GM21526 (cell line): ENCODE data around the gene CORO2B.

Source experiments
- ATAC-seq: cut with Tn5 transposase; IDR thresholded peaks from one replicate; pipeline ENCODE4 v1.9.1; 2021; ENCODE audit warnings: moderate library complexity; ENCODE audit not compliant: unreplicated experiment, low FRiP score

The CORO2B gene

DNA sequence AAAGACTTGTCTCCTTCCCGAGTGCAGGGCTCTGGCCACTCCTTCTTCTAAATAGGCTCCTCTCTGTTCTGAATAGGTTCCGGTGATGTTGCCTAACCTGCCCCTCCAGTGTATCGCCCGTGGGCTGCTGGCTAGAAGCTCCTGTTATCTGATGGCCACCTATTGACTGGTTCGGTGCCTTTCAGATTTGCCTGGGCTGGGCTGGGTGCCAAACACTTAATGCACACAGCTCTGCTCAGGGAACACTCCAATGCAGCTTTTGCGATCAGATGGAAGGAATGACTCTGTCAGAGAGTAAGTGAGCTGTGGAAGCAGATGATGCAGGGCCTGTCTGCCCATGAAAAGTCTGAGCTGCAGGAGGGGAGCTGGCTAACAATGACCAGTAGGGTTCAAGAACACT, 112.9 kb downstream of the CORO2B start:
- no peak for ATAC-seq

DNA sequence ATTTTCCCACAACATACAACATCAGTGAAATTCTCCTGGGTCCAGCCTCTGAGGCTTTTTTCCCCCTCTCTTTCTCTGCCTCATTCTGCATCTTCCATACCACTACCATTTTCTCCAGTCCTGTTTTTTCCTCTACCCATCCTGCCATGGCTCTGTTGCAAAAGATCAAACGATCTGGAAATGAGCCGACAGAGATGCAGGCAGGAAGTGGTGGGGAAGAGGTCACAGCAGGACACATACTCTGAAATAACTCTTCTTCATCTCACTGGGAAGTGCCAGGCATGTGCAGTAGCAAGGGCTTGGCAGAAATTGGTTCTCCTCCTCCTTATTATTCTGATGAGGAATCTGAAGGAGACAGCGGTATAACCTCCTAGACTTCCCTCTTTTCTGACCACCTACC, 114.3 kb downstream of the CORO2B start:
- ATAC-seq, result no peak

DNA sequence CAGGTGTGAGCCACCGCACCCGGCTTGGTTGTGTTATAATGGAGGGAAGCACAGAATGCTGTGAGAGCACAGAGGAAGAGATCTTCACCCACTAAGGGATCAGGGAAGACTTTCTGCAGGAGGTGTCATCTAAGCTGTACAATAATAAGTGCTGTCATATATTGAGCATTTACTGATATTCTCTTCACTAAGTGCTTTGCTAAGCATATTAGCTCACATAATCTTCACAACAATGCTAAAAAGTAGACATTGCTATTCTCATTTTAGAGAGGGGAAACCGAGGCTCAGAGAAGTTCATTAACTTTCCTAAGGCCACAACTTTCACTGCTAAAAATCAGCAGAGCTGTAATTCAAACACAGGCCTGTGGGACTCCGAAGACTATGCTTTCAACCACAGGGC, 115.3 kb downstream of the CORO2B start:
- ATAC-seq, result no peak

DNA sequence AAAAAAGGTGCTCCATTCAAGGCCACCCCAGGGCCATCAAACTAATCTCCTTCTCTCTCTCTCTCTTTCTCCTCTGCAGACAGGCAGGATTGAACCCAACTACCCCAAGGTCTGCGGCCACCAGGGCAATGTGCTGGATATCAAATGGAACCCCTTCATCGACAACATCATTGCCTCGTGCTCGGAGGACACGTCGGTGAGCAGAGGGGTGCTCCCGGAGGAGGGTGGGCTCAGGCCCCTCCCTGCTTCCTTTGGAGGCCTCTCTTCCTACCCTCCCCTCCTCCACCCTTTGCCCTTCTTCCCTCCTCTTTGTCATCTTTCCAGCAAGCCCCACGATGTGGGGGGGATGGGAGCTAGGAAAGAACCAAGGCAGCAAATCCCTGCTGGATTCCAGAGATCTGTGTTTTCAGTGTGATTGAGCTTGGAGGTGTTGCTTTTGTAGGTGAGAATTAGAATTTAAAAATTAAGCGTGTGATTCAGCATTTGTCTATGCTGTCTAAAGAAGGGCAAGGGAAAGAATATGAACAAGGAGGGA, 116.3 kb downstream of the CORO2B start:
- ATAC-seq, result no peak

DNA sequence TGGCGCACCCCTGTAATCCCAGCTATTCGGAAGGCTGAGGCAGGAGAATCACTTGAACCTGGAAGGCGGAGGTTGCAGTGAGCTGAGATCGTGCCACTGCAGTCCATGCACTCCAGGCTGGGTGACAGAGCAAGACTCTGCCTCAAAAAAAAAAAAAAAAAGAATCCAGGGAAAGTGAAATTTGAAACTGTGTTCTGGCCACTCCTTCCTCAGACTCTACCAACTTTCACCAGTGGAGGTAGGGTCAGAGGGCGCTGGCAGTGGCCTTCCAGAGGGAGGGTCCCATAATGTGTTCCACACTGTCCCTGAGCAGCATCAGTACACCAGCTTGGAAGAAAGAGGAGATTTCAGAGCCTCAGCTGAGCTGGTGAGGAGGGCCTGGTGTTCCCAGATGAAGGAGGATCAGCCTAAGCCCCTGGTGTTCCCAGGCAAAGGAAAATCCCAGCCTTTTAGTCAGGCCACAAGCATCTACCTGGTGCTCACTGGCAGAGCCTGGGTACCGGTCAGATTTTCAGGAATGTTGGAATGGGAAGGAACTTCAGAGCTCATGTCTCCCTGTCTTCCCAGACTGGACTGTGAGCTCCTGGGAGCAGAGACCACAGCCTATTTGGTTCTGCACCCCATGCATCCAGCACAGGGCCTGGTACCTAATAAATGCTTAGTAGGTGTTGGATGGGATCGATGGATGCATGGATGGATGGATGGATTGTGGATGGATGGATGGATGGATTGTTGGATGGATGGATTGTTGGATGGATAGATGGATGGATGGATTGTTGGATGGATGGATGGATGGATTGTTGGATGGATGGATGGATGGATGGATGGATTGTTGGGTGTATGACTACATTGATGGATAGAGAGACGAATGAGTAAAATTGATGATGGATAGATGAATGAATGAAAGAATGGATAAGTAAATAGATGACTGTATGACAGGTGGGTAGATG, 117.9 kb downstream of the CORO2B start:
- no peak for ATAC-seq

DNA sequence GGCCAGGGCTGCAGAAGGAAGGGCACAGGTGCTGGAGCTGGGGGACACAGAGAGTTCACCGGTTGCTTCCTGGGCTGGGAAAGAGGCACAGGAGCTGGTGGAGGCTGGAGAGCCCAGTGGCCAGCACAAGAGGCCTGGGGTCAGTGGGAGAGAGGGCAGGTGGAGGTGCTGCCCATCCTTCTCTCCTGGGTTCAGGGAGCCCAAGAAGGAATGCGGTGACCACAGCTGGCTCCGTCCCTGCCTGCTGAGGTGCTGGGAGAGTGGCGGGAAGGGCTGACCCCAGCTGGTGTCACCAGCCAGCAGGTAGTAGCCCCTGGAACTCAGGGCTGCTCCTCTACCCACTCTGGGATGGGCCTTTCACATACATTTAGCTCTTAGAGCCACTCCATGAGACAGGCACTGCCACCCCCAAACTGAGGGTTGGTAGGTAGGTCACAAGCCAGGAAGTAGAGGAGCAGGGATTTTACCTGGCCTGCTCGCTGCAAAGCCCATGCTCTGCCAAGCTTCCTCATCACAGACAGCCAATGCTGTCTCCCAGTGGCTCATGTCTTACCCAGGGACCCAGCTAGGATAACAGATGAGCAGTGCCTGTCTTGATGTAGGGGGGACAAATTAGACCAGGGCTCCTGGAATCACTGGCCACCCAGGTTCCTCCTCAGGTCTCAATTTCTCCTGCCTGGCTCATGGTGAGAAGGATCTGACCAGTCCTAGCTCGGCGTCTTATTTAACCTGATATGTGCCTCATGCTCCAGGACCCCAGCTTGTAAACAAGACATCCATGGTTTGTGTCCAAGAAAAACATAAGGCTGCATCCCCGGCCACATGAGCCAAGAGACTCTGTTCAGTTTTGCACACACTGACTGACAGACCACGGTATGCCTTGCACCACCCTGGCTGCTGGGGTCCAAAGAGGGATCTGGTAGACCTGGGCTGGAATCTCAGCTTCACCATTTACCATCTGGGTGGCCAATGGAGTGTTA, 119.2 kb downstream of the CORO2B start:
- ATAC-seq, result no peak

DNA sequence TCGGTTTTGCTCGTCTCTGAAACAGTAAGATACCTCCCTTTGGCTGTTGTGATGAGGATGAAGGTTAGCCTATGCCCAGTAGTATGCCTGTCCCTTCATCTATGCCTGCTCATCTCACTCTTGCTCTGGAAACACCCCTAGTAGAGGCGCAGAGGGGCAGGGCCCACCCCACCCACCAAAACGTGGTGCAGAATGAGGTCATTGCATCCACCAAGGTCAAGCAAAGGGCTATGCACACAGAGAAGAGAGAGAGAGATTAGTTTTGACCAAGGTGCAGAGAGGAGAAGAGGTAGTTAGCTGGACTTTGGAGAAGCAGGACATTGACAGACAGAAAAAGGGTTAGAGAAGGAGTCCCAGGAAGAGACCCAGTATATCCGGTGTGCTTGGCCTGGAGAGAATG, 119.9 kb downstream of the CORO2B start:
- ATAC-seq, result no peak

DNA sequence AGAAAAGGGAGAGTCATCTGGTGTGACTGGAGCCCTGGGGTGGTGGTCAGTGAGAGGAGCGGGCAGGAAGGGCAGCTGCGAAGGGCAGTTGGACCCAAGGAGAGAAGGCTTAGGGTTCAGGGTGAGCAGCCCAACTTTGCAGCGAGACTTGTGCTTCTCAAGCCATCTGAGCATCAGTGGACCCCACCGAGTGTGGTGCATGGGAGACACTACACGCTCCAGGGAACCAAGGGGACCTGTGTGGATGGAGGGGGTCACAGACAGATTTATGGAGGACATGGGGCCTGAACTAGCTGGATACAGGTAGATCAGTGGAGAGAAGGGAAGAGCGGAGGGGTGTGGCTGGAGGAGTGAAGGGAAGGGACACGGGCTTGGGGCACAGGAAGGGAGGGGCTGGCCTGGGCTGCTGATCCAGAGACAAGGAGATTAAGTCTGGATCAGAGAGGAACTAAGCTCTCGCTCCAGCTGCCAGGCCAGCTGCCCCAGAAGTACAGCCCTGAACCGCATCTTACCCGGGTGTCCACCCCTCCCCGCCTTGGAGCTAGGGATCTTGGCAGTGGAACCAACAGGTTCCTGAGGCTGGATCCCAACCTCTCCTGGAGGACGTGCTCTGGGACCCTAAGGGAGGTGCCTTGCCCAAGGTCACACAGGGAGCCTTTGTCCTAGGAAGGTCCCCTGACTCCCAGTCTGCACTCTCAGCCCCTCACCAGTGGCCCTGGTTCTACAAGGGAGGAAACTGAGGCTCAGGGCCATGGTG, 120.5 kb downstream of the CORO2B start:
- ATAC-seq, result no peak

DNA sequence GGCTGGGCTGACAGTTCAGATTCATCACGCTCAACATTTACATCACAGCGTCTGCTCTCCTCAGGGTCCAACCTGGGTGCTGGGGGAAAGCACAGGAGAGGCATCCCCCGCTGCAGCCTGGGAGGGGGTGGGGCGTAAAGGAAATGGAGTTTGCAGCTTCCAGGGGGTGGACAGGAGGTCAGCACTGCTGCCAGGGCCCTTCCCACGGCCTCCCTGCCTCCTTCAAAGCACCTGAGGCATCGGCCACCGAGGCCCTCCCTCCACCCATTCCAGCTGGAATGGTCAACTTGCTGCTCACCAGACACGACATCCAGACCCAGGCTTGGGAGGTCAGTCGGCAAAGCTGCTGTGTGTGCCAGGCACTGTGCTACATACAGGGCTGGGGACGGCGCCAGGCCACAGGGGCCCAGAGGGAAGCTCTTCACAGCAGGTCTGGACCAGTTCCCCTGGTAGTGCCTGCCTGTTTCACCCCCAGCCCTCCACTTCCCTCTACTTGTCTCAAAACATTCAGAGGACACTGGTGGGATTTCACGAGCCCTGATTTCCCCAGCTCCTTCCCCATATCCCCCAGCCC, 121.2 kb downstream of the CORO2B start:
- ATAC-seq, result no peak

DNA sequence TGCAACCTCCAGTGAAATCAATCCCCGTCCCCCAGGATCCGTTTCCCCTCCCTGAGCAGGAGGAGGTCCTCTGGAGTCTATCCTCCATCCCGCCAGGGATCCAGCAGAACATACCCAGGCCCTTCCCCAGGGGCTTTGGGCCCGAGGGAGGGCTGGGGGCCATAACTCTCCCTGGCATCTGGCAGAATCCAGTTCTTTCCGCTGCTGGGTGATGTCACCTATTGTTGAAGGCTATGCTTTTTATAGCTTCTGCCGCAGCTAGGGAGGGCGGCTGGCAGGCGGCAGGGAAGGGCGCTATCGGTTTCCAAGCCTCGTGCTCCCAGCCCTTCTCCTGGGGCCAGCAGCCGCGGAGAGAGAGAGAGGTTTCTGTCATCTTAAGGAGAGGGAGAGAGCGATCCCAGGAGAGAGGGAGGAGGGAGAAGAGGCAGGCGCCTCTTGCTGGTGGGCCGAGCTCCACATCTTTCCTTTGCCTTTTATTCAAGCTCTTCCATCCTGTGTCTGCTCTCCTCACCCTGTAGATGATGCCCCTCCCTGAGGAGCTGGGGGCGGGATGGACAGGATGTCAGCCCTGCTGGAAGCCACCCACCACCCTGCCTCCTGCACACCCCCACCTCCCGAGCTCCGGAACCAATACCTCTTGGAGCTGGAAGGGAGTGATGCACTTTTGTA, 121.8 kb downstream of the CORO2B start:
- ATAC-seq, result no peak

DNA sequence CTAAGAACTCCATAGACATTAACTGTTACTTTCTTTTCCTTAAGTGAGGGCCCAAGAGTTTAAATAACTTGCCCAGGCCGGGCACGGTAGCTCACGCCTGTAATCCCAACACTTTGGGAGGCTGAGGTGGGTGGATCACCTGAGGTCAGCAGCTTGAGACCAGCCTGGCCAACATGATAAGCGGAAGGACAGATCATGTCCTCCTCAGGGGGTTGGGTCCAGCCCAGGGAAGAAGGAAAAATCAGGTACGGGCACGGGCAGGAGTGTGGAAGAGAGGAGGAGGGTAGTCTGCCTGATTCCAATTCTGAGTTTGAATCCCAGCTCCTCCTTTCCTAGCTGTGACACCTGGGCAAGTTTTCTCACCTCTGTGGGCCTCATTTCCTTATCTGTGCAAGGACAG, 123.1 kb downstream of the CORO2B start:
- no peak for ATAC-seq

DNA sequence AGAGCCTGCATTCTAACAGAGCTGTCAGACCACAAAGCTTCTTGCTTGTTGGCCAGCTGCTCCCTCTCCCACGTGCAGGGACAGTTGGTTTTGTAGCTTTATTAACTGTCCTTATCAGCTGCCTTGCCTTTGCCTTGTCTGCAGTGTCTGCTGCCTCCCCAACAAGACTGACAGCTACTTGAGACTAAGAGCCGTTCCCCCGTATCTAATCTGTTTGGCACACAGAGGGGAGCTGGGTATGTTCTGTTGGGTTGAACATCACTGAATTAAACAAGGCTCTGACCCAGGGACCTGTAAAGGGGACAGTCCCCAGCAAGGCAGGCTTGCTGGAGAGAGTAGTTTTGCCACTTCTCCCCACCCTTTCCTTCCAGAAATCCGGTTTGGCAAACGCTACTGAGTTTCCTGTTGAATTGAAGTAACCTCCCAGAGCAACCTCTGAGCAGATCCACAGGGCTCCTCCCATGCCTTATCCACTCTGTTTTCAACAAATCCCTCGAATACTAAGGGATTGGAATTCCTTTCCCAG, 125.8 kb downstream of the CORO2B start:
- ATAC-seq, result no peak

DNA sequence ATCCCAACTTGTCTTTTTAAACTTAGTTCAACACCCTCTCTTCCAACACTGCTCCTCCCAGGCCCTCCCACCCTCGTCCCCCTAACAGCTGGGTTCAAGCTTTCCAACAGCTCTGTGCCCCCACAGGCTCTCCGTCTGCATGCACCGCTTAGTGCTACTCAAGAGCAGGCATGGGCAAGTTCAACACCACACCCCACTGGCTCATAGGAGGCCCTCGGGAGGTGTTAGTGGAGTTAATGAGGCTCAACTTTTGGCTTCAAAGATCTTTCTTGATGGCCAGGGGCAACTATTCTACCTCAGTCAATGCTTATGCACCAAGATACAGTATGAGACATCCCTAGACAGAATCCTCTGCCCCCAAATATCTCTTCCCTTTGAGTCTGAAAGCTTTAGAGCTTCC, 127.5 kb downstream of the CORO2B start:
- ATAC-seq, result no peak

DNA sequence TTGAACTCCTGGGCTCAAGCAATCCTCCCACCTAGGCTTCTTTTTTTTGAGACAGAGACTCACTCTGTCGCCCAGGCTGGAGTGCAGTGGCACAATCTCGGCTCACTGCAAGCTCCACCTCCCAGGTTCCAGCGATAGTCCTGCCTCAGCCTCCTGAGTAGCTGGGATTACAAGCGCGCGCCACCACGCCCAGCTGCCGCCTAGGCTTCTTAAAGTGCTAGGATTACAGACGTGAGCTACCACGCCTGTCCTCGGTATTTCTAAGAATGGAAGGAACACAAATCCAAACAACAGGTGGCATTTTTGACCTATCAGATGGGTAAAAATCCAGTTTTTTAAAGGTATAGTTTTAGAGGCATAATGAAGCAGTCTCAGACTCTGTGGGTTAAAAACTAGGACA, 128.1 kb downstream of the CORO2B start:
- ATAC-seq, result no peak

DNA sequence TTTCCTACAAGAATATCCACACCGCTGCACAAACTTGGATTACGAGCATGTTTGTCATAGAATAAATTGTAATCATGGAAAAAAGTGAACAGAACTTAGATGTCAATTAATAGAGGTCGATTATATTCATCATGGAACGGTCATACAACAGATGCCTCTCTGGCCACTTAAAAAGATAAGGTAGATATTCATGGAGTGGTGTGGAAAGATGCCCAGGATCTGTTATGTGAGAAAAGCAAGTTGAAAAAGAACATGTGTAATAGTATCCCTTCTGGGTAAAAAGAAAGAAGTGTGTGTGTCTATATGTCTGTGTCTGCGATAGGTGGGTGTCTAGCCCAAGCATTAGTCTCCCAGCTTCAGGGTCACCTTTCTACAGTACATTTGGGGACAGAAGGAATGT, 128.6 kb downstream of the CORO2B start:
- no peak for ATAC-seq

DNA sequence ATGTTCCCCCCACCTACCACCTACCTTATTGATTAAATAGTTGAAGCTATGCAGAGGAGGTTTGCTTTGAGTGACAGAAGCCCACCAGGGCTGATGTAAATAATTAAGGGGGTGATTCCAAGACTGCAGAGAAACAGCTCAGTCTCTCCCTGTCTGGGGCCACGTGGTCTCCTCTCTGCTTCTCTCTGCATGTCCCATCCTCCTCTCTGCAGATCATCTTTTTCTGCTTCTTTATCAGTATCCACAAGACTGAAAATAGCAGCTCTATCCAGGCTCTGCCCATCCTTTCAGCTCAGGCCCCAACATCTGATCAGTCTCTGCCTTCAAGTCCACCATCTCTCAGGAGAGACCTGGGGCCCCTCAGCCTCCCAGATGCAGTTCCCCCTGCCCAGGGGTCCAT, 131.1 kb downstream of the CORO2B start:
- ATAC-seq, result no peak

DNA sequence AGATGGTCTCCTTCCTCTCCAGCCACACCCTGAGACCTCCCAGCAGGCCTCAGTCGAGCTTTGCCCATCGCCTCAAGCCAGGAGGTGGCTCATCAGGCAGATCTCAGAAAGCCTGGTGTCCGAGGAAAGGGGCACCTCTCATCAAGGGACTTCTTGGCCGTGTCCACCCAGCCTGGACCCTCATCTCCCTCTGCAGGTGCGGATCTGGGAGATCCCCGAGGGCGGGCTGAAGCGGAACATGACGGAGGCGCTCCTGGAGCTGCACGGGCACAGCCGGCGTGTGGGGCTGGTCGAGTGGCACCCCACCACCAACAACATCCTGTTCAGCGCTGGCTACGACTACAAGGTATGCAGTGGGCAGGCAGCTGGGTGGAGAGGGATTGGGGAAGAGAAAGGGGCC, 131.7 kb downstream of the CORO2B start:
- no peak for ATAC-seq

DNA sequence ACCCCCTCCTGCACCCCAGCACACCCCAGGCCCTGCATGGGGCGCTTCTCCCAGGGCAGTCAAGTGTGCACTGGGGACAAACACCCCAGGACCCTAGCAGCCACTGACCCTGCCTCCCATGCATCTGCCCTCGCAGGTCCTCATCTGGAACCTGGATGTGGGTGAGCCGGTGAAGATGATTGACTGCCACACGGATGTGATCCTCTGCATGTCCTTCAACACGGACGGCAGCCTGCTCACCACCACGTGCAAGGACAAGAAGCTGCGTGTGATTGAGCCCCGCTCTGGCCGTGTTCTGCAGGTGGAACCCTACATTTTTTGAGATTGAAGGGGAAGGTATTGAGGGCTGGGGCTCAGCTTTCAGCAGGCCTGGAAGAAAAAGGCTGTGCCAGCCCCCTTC, 132.6 kb downstream of the CORO2B start:
- ATAC-seq, result no peak

DNA sequence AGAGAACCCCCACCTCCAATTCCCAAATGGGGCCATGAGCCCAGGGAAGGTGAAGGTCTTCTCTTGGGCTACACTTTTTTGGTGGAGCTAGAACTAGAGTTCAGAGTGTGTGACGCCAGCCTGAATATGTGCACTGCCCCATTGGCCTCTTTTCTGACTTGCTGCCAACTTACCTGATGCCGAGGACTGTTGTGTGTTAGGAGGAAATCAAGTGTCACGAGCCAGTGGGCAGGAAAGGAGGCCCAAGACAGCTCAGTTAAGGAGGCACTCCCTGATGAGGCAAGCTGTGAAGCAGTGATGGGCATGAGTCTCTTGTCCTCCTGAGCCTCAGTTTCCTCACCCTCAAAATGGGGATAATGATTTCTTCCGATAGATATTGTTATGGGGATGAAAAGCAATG, 134.1 kb downstream of the CORO2B start:
- ATAC-seq, result no peak
